CD4-positive, alpha-beta T cell treated with Interleukin-4 for 1 hour (primary cell): Measurements from ENCODE around the gene FLT1.

Source experiments
- DNase-seq, 2 donors: peaks; one replicate each; pipeline ENCODE4 v3.0.0-alpha.2; 2020 to 2022

FLT1 gene

GRCh38 chr13:28528388-28528787, 33.5 kb upstream of the FLT1 start:
- no peak for DNase-seq

GRCh38 chr13:28527629-28528028, 32.7 kb upstream of the FLT1 start:
- DNase-seq, result peak in 1 of 2 donors; percentile 72

- no peak for DNase-seq
Observed at GRCh38 chr13:28526876-28527275, 31.9 kb upstream of the FLT1 start.

- no peak for DNase-seq
Observed at GRCh38 chr13:28522871-28523270, 27.9 kb upstream of the FLT1 start.

- no peak for DNase-seq
Observed at GRCh38 chr13:28513745-28514144, 18.8 kb upstream of the FLT1 start.

- no peak for DNase-seq
Observed at GRCh38 chr13:28510542-28510941, 15.6 kb upstream of the FLT1 start.

GRCh38 chr13:28510066-28510465, 15.1 kb upstream of the FLT1 start:
- DNase-seq, result no peak

- DNase-seq, result no peak
Observed at GRCh38 chr13:28505543-28506135, 10.7 kb upstream of the FLT1 start.

- DNase-seq, result no peak
Observed at GRCh38 chr13:28503182-28503967, 8.4 kb upstream of the FLT1 start.

GRCh38 chr13:28501547-28501946, 6.6 kb upstream of the FLT1 start:
- no peak for DNase-seq

- DNase-seq, result no peak
Observed at GRCh38 chr13:28499609-28500008, 4.7 kb upstream of the FLT1 start.

- no peak for DNase-seq
Observed at GRCh38 chr13:28498481-28499115, 3.7 kb upstream of the FLT1 start.

- no peak for DNase-seq
Observed at GRCh38 chr13:28497143-28497876, 2.4 kb upstream of the FLT1 start.

- no peak for DNase-seq
Observed at GRCh38 chr13:28496188-28496564, 1.2 kb upstream of the FLT1 start.

- no peak for DNase-seq
Observed at GRCh38 chr13:28495538-28496187, 735 bp upstream of the FLT1 start.

GRCh38 chr13:28494504-28494777, 487 bp downstream of the FLT1 start:
- DNase-seq, result no peak

- no peak for DNase-seq
Observed at GRCh38 chr13:28493740-28494503, 1.0 kb downstream of the FLT1 start.

GRCh38 chr13:28492569-28493367, 2.2 kb downstream of the FLT1 start:
- DNase-seq, result peak; percentile 32 to 49

GRCh38 chr13:28490061-28490460, 4.9 kb downstream of the FLT1 start:
- no peak for DNase-seq

- no peak for DNase-seq
Observed at GRCh38 chr13:28489524-28489931, 5.4 kb downstream of the FLT1 start.

- no peak for DNase-seq
Observed at GRCh38 chr13:28488376-28489005, 6.4 kb downstream of the FLT1 start.
